H9 (cell line): ENCODE measurements around the gene ZNF730. TPM values are rescaled to one million over a fixed set of nuclear protein-coding genes. Genes with fewer than 3 reads are reported as not detected.

ENCODE experiments used
- DNase-seq: peaks from one replicate; pipeline ENCODE4 v3.0.0-alpha.2; 2017
- H2AFZ ChIP-seq: one replicate; pipeline ENCODE4 v1.6.1; 2013; ENCODE audit warnings: mild to moderate bottlenecking, low read length, control low read depth, moderate library complexity
- H2AK5ac ChIP-seq: 2 replicates; pipeline ENCODE4 v1.6.1; 2013; ENCODE audit warnings: low read length, control low read depth, mixed read lengths; ENCODE audit not compliant: insufficient read length
- H2BK120ac ChIP-seq: one replicate; pipeline ENCODE4 v1.6.1; 2013; ENCODE audit warnings: low read depth, mild to moderate bottlenecking, low read length, control low read depth, inconsistent platforms; ENCODE audit not compliant: poor library complexity, severe bottlenecking
- H2BK12ac ChIP-seq: 2 replicates; pipeline ENCODE4 v1.6.1; 2013; ENCODE audit warnings: low read length, control low read depth, mixed read lengths, low read depth; ENCODE audit not compliant: insufficient read length
- H2BK15ac ChIP-seq: 2 replicates; pipeline ENCODE4 v1.6.1; 2013; ENCODE audit warnings: low read depth, low read length, control low read depth
- H2BK20ac ChIP-seq: one replicate; pipeline ENCODE4 v1.6.1; 2013; ENCODE audit warnings: low read depth, mild to moderate bottlenecking, low read length, control low read depth, inconsistent platforms; ENCODE audit not compliant: poor library complexity, severe bottlenecking
- H2BK5ac ChIP-seq: 2 replicates; pipeline ENCODE4 v1.6.1; 2013; ENCODE audit warnings: low read length, control low read depth, mixed read lengths; ENCODE audit not compliant: insufficient read length
- H3K14ac ChIP-seq: 2 replicates; pipeline ENCODE4 v1.6.1; 2013; ENCODE audit warnings: low read length, control low read depth; ENCODE audit not compliant: insufficient read depth
- H3K18ac ChIP-seq: 2 replicates; pipeline ENCODE4 v1.6.1; 2013; ENCODE audit warnings: low read depth, mild to moderate bottlenecking, mixed read lengths, low read length, control low read depth; ENCODE audit not compliant: insufficient read length
- H3K23ac ChIP-seq: 2 replicates; pipeline ENCODE4 v1.6.1; 2013; ENCODE audit warnings: low read length, control low read depth, mixed read lengths, low read depth; ENCODE audit not compliant: insufficient read length
- H3K23me2 ChIP-seq: 2 replicates; pipeline ENCODE4 v1.6.1; 2013; ENCODE audit warnings: low read depth, mild to moderate bottlenecking, mixed read lengths, low read length, control low read depth; ENCODE audit not compliant: insufficient read length, poor library complexity, severe bottlenecking
- H3K27ac ChIP-seq: 2 replicates; pipeline ENCODE4 v1.5.1; 2013; ENCODE audit warnings: low read length, control low read depth, mixed read lengths, low read depth; ENCODE audit not compliant: insufficient read length
- H3K27me3 ChIP-seq: 2 replicates; pipeline ENCODE4 v1.6.1; 2013; ENCODE audit warnings: low read length, control low read depth, inconsistent platforms; ENCODE audit not compliant: insufficient read depth
- H3K4ac ChIP-seq: 2 replicates; pipeline ENCODE4 v1.6.1; 2013; ENCODE audit warnings: low read depth, mild to moderate bottlenecking, control low read depth, inconsistent platforms, low read length, moderate library complexity
- H3K4me1 ChIP-seq: 2 replicates; pipeline ENCODE4 v1.6.1; 2013; ENCODE audit warnings: low read length, control low read depth, inconsistent platforms; ENCODE audit not compliant: insufficient read depth
- H3K4me2 ChIP-seq: 2 replicates; pipeline ENCODE4 v1.6.1; 2013; ENCODE audit warnings: low read length, control low read depth, mixed read lengths; ENCODE audit not compliant: insufficient read length, insufficient read depth
- H3K56ac ChIP-seq: 2 replicates; pipeline ENCODE4 v1.6.1; 2013; ENCODE audit warnings: low read depth, mild to moderate bottlenecking, mixed read lengths, low read length, control low read depth; ENCODE audit not compliant: insufficient read length
- H3K79me1 ChIP-seq: 2 replicates; pipeline ENCODE4 v1.6.1; 2013; ENCODE audit warnings: low read depth, mild to moderate bottlenecking, moderate library complexity, low read length, control low read depth, inconsistent platforms; ENCODE audit not compliant: insufficient read depth, poor library complexity, severe bottlenecking
- H3K79me2 ChIP-seq: 2 replicates; pipeline ENCODE4 v1.6.1; 2013; ENCODE audit warnings: low read length, control low read depth, inconsistent platforms; ENCODE audit not compliant: insufficient read depth
- H3K9ac ChIP-seq: 2 replicates; pipeline ENCODE4 v1.6.1; 2013; ENCODE audit warnings: low read length, control low read depth, mixed read lengths; ENCODE audit not compliant: insufficient read length; ENCODE audit errors: extremely low read depth
- H3K9me3 ChIP-seq: one replicate; pipeline ENCODE4 v1.6.1; 2013; ENCODE audit warnings: low read depth, low read length, inconsistent platforms; ENCODE audit not compliant: control insufficient read depth
- H3T11ph ChIP-seq: one replicate; pipeline ENCODE4 v1.6.1; 2013; ENCODE audit warnings: mild to moderate bottlenecking, low read length, control low read depth, inconsistent platforms
- H4K20me1 ChIP-seq: one replicate; pipeline ENCODE4 v1.6.1; 2013; ENCODE audit not compliant: control insufficient read depth, insufficient read length, insufficient read depth
- H4K5ac ChIP-seq: 2 replicates; pipeline ENCODE4 v1.6.1; 2013; ENCODE audit warnings: low read depth, mild to moderate bottlenecking, mixed read lengths, low read length, control low read depth; ENCODE audit not compliant: insufficient read length
- H4K8ac ChIP-seq: replicated peaks from 2 replicates; pipeline ENCODE4 v1.6.1; 2013; ENCODE audit warnings: low read length, control low read depth, mixed read lengths, low read depth; ENCODE audit not compliant: insufficient read length
- H4K91ac ChIP-seq: 2 replicates; pipeline ENCODE4 v1.6.1; 2013; ENCODE audit warnings: low read depth, mild to moderate bottlenecking, moderate library complexity, mixed read lengths, low read length, control low read depth; ENCODE audit not compliant: insufficient read length
- H3K27ac Mint-ChIP-seq, 3 experiments: 2 replicates in 2 of 3; 3 replicates in 1 of 3; pipeline ENCODE4 v1.8.0; 2020 to 2021; ENCODE audit warnings: mixed read lengths in 3 of 3, mild to moderate bottlenecking in 1 of 3, moderate library complexity in 1 of 3
- H3K27me3 Mint-ChIP-seq: 2 replicates; pipeline ENCODE4 v1.8.0; 2021; ENCODE audit warnings: low read depth, mild to moderate bottlenecking, moderate library complexity, mixed read lengths
- H3K36me3 Mint-ChIP-seq, 3 experiments: 2 replicates in 2 of 3; 3 replicates in 1 of 3; pipeline ENCODE4 v1.8.0; 2020 to 2021; ENCODE audit warnings: low read depth in 3 of 3, mixed read lengths in 3 of 3; ENCODE audit not compliant: insufficient read depth in 1 of 3
- H3K4me1 Mint-ChIP-seq, 2 experiments: 2 replicates each; pipeline ENCODE4 v1.8.0; 2020; ENCODE audit warnings: mixed read lengths in 2 of 2
- H3K4me3 Mint-ChIP-seq, 2 experiments: 2 replicates in 1 of 2; 3 replicates in 1 of 2; pipeline ENCODE4 v1.8.0; 2020 to 2021; ENCODE audit warnings: mild to moderate bottlenecking in 2 of 2, mixed read lengths in 2 of 2, moderate library complexity in 1 of 2
- H3K9me3 Mint-ChIP-seq, 2 experiments: 2 replicates in 1 of 2; 3 replicates in 1 of 2; pipeline ENCODE4 v1.8.0; 2020; ENCODE audit warnings: mild to moderate bottlenecking in 2 of 2, mixed read lengths in 2 of 2, moderate library complexity in 1 of 2
- WGBS: extraction: QIAGEN DNeasy Blood & Tissue Kit; methylation state at CpG from one replicate; pipeline ENCODE4 v1.1.7; 2013; ENCODE audit warnings: missing lambda C conversion rate, low lambda C conversion rate, mixed read lengths; ENCODE audit not compliant: insufficient read length; ENCODE audit errors: extremely low coverage; 5-methylcytosine and 5-hydroxymethylcytosine counted together
- total RNA-seq: library from RNA; stranded (reverse); gene quantifications from 2 replicates; pipeline ENCODE4 v1.2.1, GENCODE V29; 2021
- TF ChIP-seq, protein P1 (sequence below): fragments of 200-600 bp; sonication (generic); conservative IDR thresholded peaks from 3 replicates; pipeline ENCODE4 v1.8.0; 2021; ENCODE audit warnings: antibody characterized with exemption, mild to moderate bottlenecking

The ZNF730 gene
- total RNA-seq, 1 experiment from 2014 or later: 19.7 TPM

DNA sequence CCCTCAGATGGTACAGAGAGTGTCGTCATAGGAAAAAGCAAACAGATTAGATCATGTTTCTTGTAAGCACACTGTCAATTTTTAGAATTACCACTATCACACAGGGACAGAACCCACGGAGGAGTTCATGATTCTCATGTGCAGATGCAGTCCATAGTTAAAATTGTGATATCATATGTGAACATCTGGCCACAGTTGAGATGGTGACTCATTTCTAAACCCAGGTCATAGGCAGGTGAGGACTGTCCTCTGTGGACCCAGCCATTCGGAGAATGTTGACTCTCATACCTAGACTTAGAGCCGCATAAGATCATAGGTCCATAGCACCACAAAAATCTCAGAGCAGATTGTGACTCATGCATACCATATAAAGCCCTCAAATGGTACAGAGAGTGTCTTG lies 17.8 kb upstream of the ZNF730 start:
- no peak overlapping the region for H2AK5ac ChIP-seq
- peaks cover 8% of the 10 kb centered on the region for H3K79me1 ChIP-seq
- no peak overlapping the region for H3K9ac ChIP-seq
- no peak overlapping the region for H4K8ac ChIP-seq
- no peak overlapping the region for H3K23ac ChIP-seq
- no peak overlapping the region for H4K5ac ChIP-seq
- H2BK12ac ChIP-seq: no peak overlapping the region
- H3K27ac Mint-ChIP-seq: no peak overlapping the region
- no peak overlapping the region for H3K4ac ChIP-seq
- no peaks in the 10 kb centered on the region for H3K27me3 Mint-ChIP-seq
- H3K4me1 ChIP-seq: no peaks in the 10 kb centered on the region
- no peak overlapping the region for H2BK15ac ChIP-seq
- H3K4me1 Mint-ChIP-seq: no peaks in the 10 kb centered on the region
- H2BK20ac ChIP-seq: no peak overlapping the region
- no peak overlapping the region for H3K14ac ChIP-seq
- no peak overlapping the region for H3K27ac ChIP-seq
- H3K9me3 ChIP-seq: no peaks in the 10 kb centered on the region
- no peak overlapping the region for H3K4me2 ChIP-seq
- H3T11ph ChIP-seq: no peak overlapping the region
- no peak overlapping the region for H3K18ac ChIP-seq
- H3K4me3 Mint-ChIP-seq: no peak overlapping the region
- H3K56ac ChIP-seq: no peak overlapping the region
- no CpG with 5 or more reads among the region's 4 CpGs for WGBS
- no peak overlapping the region for H2BK5ac ChIP-seq
- no peaks in the 10 kb centered on the region for H3K23me2 ChIP-seq
- peaks cover 78 to 85% (median 82%) of the 10 kb centered on the region in 3 experiments for H3K36me3 Mint-ChIP-seq
- H2BK120ac ChIP-seq: no peak overlapping the region
- DNase-seq: no peak
- TF ChIP-seq, protein P1, sequence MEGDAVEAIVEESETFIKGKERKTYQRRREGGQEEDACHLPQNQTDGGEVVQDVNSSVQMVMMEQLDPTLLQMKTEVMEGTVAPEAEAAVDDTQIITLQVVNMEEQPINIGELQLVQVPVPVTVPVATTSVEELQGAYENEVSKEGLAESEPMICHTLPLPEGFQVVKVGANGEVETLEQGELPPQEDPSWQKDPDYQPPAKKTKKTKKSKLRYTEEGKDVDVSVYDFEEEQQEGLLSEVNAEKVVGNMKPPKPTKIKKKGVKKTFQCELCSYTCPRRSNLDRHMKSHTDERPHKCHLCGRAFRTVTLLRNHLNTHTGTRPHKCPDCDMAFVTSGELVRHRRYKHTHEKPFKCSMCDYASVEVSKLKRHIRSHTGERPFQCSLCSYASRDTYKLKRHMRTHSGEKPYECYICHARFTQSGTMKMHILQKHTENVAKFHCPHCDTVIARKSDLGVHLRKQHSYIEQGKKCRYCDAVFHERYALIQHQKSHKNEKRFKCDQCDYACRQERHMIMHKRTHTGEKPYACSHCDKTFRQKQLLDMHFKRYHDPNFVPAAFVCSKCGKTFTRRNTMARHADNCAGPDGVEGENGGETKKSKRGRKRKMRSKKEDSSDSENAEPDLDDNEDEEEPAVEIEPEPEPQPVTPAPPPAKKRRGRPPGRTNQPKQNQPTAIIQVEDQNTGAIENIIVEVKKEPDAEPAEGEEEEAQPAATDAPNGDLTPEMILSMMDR: no peak
- H4K20me1 ChIP-seq: no peaks in the 10 kb centered on the region
- no peaks in the 10 kb centered on the region for H3K27me3 ChIP-seq
- H2AFZ ChIP-seq: no peak overlapping the region
- H3K79me2 ChIP-seq: peaks cover 10% of the 10 kb centered on the region; the same call in 1 of the 2 replicates
- H3K9me3 Mint-ChIP-seq: peaks cover 0 to 4% of the 10 kb centered on the region in 2 experiments; a peak in 3 of 5 replicates
- H4K91ac ChIP-seq: no peak overlapping the region
